Stimulated activated naive CD4-positive, alpha-beta T cell (primary cell): ENCODE results near the gene ATIC.
"Not testable (repeated sequence)": the region's sequence is repeated elsewhere in the genome, so short reads cannot be mapped to it uniquely, and the experiment has no call there.

Experiments used
- DNase-seq, 6 experiments: peaks; one replicate each; lab custom pipeline; 2025; lab: John Stamatoyannopoulos, UW

The ATIC gene

DNA sequence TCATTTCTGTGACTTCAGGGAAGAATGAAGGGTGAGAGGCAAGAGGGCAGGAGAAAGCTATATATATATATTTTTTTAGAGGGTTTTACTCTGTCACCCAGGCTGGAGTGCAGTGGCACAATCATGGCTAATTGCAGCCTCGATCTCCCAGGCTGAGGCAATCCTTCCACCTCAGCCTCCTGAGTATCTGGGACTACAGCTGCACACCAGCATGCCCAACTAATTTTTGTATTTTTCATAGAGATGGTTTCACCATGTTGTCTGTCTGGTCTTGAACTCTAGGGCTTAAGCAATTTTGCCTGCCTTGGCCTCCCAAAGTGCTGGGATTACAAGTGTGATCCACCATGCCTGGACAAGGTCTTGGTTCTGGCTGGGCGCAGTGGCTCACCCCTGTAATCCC, 3.4 kb downstream of the ATIC start:
- no peak for DNase-seq

DNA sequence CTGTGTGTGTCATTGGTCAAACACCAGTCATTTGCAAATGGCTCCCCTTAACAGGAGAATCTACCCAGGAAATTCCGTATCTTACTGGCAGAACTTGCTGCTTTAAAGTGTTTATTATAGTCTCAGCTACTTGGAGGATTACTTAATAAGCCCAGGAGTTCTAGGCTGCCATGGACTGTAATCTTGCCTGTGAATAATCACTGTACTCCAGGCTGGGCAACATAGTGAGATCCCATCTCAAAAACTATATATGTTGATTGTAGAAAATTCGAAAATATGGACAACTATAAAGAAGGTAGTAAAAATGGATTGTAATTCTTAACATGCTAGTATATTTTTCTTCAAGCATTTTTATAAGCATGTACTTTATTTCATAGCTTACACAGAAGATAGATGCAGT, 4.5 kb downstream of the ATIC start:
- DNase-seq = no peak

DNA sequence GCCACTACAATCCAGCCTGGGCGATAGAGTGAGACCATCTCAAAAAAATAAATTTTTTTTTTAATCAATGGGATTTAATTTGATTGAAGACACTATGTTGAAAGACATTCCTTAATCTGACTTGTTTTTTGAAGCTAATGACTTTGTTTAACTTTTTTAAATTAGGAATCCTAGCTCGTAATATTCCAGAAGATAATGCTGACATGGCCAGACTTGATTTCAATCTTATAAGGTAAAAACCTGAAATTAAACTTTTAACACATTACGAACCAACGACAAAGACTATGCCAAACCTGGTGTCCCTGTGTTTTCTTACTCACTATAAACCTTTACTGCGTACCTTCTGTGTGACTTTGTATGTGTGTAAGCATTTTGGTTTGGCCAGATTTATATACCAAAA, 7.6 kb downstream of the ATIC start:
- DNase-seq = no peak

DNA sequence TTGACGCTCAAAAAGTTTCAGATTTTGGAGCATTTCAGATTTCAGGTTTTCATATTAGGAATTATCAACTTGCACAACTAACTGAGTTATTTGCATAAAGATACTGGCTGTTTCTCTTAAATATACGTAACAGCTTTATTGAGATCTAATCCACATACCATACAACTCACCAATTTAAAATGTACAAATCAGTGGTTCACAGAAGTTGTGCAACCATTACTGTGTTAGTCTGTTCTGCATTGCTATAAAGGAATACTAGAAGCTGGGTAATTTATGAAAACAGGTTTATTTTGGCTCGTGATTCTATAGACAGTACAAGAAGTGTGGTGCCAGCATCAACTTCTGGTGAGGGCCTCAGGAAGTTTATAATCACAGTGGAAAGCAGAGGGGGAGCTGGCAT, 8.2 kb downstream of the ATIC start:
- no peak for DNase-seq

DNA sequence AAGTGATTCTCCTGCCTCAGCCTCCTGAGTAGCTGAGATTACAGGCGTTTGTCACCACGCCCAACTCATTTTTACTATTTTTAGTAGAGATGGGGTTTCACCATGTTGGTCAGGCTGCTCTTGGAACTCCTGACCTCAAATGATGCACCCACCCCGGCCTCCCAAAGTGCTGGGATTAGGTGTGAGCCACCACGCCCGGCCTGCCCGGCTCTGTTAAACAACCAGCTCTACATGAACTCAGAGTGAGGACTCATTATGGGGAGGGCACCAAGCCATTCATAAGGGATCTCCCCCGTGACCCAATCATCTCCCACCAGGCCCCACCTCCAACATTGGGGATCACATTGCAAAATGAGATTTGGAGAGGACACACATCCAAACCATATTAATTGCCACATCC, 8.8 kb downstream of the ATIC start:
- DNase-seq = no peak

DNA sequence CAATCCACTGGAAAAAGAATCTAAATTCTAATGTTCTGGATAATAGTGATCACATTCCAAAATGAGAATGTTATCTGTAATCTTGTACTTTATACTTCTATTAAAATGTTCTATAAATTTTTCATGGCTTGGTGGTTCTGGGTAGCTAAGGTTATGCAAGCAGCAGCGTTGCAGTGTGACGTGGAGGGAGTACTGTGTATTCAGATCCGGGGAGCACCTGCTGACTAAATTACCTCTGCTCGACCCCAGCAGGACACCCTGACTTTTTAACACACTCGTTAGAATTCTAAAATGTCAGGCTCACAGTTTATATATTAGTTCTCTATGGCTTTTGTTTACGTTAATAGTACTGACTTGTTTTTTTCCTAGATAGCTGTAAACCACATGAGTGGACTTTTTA, 13.0 kb downstream of the ATIC start:
- no peak for DNase-seq

DNA sequence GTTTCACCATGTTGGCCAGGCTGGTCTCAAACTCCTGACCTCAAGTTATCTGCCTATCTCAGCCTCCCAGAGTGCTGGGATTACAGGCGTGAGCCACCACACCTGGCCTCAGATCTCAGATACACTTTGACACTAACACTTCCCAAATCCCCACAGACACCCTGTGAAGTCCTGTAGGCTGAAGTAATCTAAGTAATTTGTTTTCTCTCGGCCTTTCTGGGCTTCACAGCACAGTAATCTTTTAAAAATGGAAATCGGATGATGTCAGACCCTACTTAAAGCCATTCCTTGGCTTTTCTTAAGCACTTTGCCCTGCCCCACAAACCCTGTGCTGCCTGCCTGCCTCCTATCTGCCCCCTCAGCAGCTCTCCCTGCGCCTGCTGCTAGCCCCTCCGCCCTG, 16.2 kb downstream of the ATIC start:
- DNase-seq = no peak

DNA sequence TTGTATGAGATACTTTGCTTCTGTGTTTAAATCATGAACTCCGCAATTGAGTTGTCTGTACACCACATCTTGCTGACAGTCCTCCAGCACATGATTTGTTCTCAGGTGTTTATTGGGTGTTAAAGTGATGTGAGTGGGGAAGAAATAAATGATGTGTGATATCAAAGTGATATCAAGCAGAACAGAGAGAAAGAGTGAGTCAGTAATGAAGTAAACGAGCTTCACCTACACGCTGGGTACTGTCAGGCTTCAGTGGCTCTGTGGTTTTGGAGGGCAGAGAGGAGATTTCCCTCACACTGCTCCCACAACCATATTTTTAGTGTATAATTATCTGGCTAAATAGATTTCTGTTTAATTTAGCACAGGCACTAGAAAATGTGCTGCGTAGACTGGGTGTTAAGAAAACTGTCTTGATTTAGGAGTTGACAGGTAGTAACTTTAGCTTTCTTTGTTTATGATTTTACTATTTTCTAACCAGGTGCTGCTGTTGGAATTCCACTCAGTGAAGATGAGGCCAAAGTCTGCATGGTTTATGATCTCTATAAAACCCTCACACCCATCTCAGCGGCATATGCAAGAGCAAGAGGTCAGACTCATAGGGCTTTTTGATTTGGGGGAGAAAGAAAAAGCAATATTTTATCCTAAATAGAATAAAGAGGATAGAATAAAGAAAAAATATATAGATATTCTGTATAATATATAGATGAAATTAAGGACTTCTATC, 21.2 kb downstream of the ATIC start:
- DNase-seq = no peak

DNA sequence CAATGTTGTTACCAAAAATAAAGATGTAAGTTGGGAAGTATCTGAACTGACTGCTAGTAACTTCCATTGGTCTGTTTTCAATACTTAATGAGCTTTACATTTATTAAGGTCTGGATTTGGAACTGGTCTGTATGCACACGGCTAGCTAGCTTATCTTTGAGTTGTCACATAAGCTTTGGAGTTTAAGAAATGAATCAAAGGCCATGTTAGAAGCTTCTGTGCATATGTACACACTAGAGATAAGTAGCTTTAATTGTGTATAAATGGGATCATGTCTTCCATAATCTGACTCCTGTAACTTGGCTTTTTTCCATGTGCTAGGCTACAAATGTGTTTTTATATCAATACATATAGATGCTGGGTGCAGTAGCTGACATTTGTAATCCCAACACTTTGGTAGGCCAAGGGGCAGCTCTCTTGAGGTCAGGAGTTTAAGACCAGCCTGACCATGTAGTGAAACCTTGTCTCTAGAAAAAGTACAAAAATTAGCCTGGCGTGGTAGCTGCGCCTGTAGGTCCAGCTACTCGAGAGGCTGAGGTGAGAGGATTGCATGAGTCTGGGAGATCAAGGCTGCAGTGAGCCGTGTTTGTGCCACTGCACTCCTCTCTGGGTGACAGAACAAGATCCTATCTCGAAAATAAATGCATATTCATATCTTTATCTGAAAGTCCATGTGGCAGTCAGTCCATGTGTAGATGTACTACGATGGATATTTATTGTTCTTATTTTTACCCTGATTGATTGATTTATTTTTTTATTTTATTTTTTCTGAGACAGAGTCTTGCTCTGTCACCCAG, 27.2 kb downstream of the ATIC start:
- DNase-seq = no peak

DNA sequence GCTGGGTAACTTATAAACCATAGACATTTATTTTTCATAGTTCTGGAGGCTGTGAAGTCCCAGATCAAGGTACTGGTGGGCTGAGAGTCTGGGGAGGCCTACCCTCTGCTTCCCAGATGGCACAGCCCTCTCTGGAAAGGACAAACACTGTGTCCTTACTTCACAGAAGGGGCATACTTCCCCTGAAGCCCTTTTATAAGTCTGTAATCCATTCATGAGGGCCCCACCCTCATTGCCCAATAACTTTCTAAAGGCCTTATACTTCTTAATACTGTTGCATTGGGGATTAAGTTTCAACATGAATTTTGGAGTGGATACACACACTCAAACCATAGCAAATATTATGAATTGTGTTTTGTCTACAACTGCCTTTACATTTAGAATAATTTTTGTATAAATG, 36.0 kb downstream of the ATIC start:
- DNase-seq = no peak

DNA sequence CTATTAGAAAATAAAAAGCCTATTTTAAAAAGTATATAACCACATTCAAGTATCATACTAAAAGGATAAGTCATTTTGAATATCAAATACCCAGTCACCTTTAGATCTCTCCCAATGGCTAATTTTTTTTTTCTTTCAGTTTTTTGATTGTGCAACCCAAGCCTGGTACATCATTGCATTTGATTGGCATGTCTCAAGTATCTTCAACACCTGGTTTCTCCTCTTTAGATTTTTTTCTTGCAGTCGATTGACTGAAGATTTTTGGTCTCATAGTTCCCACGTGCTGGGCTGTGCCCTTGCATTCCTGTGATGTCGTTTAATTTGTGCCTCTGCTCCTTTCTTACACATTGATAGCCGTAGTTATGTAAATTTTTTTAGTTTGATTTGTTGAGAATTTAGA, 40.7 kb downstream of the ATIC start:
- DNase-seq = no peak

DNA sequence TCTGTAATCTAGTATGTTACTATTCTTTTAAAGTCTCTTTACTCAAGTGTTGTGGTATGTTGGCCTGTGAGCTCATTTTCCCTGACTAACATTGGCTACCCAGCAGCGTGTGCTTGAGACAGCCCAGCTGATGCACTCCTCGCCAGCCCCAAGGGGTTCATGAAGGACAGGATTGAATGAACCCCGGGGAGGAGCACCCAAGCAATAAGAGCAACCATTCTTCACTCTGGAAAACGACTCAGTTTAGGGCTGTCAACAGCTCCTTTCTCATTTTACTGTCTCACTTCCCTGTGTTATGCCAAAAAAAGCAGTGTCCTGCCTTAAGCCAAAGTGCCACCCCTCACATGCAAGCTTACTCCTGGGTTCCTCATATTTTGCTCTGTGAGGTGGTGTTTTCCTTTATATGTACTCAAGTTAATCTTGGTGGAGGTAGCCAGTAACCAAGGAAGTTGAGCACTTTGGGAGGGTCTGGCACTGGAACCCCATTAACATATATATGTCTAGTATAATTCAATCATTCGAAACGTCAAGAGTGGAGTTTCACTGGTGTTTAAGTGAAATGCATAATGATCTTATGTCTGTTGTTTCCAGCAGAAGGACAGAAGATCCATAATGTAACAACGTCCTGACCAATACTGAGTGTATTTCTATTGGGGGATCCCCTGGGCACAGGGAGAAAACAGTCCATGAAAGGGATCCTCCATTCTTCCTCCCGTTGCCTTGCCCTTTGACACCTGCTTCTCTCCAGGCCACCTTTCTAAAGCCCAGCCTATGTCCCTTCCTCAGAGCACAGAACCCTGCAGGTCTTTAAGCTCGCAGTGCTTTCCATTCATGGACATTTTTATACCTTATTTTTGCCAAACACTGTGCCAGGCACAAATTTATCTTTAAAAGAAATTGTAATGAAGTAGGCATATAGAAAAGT, 43.2 kb downstream of the ATIC start:
- DNase-seq = no peak

DNA sequence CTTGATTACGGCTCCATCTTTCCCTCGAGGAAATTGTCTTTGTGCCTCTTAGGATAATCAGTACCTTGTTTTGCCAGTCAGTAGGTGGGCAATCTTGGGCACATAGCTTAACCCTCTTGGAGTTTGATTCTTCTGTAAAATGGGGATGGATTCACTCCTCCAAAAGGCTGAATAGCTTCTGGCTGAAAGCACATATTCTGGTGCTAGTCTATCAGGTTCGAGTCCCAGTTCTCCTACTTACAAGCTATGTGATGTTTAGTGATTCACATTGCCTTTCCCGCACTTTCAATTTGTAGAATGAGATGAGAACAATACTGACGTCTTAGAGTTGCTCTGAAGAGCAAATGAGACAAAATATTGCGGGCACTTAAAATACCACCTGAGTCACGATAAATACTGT, 43.9 kb downstream of the ATIC start:
- DNase-seq = no peak

DNA sequence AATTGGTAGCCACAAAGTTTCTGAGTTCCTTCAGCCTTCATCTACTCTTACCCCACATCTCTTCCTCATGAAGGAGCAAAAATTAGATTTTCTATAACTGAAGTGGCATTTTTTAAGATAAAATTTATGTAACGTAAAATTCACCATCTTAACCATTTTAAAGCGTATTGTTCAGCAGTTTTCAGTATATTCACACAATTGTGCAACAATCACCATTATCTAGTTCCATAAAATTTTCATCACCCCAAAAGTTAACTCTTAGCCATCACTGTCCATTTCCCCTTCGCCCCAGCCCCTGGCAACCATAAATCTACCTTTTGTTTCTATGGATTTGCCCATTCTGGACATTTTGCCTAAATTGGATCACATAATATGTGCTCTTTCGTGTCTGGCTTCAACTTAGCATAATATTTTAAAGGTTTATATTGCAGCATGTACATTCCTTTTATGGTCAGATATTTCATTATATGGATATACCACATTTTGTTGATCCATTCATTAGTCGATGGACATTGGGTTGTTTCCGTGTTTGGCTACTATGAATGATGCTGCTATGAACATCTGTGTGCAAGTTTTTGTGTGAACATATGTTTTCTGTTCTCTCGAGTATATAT, 44.6 kb downstream of the ATIC start:
- DNase-seq = no peak

DNA sequence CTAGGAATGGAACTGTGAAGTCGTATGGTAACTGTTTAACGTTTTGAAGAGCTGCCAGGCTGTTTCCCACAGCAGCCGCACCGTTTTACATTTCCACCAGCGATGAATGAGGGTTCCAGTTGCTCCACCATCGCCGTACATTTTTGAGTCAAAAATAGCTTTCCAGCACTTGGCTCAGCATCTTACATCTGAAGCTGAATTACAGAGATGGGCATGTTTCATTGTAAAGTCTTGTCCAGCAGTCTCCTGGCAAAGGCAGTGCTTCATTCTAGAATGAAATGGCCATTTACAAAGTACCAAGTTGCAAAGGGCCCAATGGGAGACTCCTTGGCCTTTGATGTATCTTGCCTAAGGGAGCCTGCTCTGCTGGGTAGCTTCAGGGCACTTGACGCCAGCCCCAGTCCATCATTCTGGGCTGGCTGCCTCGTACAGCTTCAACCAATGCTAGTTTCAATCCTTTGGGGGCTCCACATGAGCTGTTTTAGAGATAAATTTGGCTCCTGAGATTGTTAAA, 45.1 kb downstream of the ATIC start:
- DNase-seq = no peak

DNA sequence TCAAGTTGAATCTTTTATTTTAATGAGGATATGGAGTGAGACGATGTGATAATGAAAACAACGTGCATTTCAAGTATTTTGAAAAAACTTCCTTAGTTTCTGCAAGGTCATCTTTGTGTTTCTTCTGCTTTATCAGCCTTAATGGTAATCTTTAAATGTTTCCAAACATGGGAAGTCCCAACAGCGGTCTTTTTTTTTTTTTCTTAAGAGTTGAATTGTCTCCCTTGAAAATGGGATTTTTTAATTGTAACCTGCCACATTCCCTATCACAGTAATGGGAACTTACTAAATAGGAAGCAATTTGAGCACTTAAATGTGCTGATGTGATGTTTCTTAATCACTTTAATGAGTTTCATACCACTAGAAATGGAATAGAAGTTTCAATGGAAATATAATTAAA, 45.8 kb downstream of the ATIC start:
- DNase-seq = no peak

DNA sequence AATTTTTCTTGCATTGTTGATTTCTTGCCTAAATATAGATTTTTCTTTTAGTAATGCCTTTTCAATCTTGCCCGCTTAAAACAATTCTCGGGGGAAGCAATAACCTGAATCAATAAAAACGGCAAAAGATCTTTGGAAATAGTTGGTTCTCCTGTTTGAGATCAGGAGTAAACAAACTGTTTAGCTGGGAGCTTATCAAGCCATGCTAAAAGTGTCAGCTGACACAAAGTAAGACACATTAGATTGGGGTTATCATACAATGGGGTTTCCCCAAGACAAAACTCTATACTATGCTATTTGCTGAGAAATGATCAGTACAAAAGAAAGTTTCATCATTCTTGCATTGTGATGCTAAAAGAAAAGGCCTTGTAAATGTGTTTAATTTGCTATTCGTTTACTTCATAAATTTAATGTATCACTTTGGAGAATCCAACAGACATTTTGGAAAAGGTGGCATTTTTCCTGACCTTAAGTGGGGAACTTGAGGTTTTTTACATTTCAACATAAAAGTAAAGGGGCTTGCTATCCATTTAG, 46.5 kb downstream of the ATIC start:
- DNase-seq = no peak

DNA sequence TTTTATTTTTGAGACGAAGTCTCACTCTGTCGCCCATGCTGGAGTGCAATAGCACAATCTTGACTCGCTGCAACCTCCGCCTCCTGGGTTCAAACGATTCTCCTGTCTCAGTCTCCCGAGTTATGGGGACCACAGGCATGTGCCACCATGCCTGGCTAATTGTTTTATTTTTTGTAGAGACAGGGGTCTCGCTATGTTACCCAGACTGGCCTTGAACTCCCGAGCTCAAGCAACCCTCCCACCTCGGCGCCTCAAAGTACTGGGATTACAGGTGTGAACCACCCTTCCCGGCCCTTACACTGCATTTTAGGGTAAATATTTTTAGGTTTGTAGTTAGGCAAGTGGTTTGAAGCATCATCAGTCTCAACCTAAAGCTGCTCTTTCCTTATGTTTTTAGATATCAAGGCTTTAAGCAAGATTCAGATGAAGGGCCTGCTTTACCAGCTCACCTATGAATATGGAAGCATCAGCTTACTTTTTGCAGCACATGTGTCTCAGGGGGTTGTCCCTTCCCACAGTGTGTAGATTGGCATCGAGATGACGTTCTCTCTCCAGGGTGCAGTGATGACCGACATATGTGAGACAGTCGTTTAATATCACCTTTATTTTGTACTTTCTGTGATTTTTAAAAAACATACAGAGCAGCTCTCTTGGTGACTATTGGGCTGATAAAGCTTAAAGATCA, 47.2 kb downstream of the ATIC start:
- no peak for DNase-seq

DNA sequence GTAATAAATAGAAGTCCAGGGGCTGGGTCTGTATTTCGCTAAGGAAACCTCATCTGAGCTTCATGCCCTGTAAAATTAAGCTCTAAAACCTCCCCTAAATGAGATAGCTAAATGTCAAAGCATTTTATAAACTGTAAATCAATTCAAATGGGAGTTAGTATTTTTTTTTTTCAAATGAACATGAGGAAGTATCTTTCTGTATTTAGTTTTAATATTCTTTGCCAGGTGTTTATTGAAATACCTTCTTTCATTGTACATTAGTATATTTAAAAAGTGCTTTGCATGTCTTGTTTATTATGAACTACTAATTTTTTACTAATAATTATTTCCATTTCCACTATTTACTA, 47.7 kb downstream of the ATIC start:
- DNase-seq = no peak

DNA sequence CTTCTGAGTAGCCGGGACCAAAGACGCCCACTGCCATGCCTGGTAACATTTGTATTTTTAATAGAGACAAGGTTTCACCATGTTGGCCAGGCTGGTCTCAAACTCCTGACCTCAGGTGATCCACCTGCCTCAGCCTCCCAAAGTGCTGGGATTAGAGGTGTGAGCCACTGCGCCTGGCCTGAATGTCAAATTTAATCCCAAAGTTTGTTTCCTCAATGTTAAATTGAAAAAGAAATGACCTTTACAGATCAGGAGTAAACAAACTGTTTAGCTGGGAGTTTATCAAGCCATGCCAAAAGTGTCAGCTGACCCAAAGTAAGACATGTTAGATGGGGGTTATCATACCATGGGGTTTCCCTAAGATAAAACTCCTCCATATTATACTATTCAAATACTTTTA, 48.2 kb downstream of the ATIC start:
- DNase-seq = not testable (repeated sequence)

DNA sequence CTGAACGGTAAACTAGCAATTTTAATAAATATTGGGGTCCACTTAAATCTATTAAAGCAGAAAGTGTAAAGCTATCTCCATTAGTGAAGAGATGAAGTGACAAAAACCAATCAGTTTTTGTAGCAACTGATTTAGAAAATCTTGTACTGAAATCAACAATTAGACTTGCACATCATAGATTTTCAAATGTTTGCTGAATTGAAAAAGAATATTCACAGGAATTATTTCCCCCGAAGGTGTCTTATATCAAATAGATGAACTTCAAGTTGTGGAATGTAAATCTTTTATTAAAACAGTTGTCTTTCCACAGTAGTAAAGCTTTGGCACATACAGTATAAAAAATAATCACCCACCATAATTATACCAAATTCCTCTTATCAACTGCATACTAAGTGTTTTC, 48.7 kb downstream of the ATIC start:
- DNase-seq = no peak
